HepG2 (cell line): ENCODE results near the gene PDLIM7. TPM values are rescaled to one million over a fixed set of nuclear protein-coding genes. Genes with fewer than 3 reads are reported as not detected.

Source experiments
- ATAC-seq: fragments of 200-7000 bp; cut with Tn5 transposase; 3 replicates; pipeline ENCODE4 v1.9.1; 2020; ENCODE audit warnings: mild to moderate bottlenecking, moderate library complexity
- BruUV-seq: library from RNA; stranded (reverse); fragments of 400-500 nt; replicated peaks from 2 replicates; lab custom pipeline; 2021; lab: Mats Ljungman, UMichigan
- CTCF ChIA-PET: fragments of 300-600 bp; formaldehyde crosslinking; extraction: SDS; loops from one replicate; lab custom pipeline; 2021; ENCODE audit warnings: low total read pairs, inconsistent platforms, low intra/inter-chr PET ratio; lab: Yijun Ruan, JAX
- POLR2A ChIA-PET: fragments of 350-600 bp; sonication (Branson Sonifier 250); formaldehyde crosslinking; loops from one replicate; lab custom pipeline; 2020; ENCODE audit warnings: antibody characterized with exemption, inconsistent platforms; lab: Yijun Ruan, JAX
- DNase-seq: peaks from one replicate; pipeline ENCODE4 v3.0.0-alpha.2; 2015; ENCODE audit warnings: low spot score
- FAIRE-seq: peaks from 3 replicates; lab custom pipeline; 2011; peaks lifted over from hg19 to GRCh38; lab: Jason Lieb, UNC
- H2AFZ ChIP-seq: one replicate; pipeline ENCODE4 v1.6.1; 2011; ENCODE audit warnings: low read length, inconsistent platforms
- H3K27ac ChIP-seq: fragments of 300-600 bp; 3 replicates; pipeline ENCODE4 v1.8.0; 2011; ENCODE audit warnings: mixed run types, mild to moderate bottlenecking, mixed read lengths, low read length, inconsistent platforms; ENCODE audit not compliant: insufficient read depth; ENCODE audit errors: extremely low read length
- H3K27me3 ChIP-seq, 2 experiments: fragments of 200-600 bp in 1 of 2; 2 replicates in 1 of 2; 3 replicates in 1 of 2; pipeline versions ENCODE4 v1.6.0 to v1.8.0; 2011; ENCODE audit warnings: low read length in 2 of 2, mild to moderate bottlenecking in 2 of 2, moderate library complexity in 2 of 2, inconsistent platforms in 1 of 2; ENCODE audit not compliant: insufficient read depth in 2 of 2, control insufficient read depth in 1 of 2
- H3K36me3 ChIP-seq, 2 experiments: fragments of 200-600 bp in 1 of 2; replicated peaks in 1 of 2; 2 replicates in 1 of 2; 3 replicates in 1 of 2; pipeline versions ENCODE4 v1.5.1 to v1.8.0; 2011; ENCODE audit warnings: low read length in 2 of 2, inconsistent platforms in 1 of 2; ENCODE audit not compliant: insufficient read depth in 2 of 2, control insufficient read depth in 1 of 2
- H3K4me1 ChIP-seq: 2 replicates; pipeline ENCODE4 v1.5.1; 2012; ENCODE audit warnings: low read length, inconsistent platforms; ENCODE audit not compliant: insufficient read depth
- H3K4me2 ChIP-seq: 2 replicates; pipeline ENCODE4 v1.6.0; 2011; ENCODE audit warnings: low read depth, low read length, inconsistent platforms
- H3K4me3 ChIP-seq, 3 experiments: fragments of 200-600 bp in 1 of 3; sonication (generic), shearing (Covaris generic) in 1 of 3; replicated peaks in 1 of 3; 2 replicates each; pipeline ENCODE4 v1.5.1; 2011 to 2016; ENCODE audit warnings: low read length in 3 of 3, inconsistent platforms in 2 of 3, low read depth in 2 of 3, mild to moderate bottlenecking in 2 of 3, control low read depth in 1 of 3, mixed read lengths in 1 of 3; ENCODE audit not compliant: insufficient read depth in 1 of 3
- H3K79me2 ChIP-seq: one replicate; pipeline ENCODE4 v1.6.1; 2011; ENCODE audit warnings: low read length, inconsistent platforms; ENCODE audit not compliant: insufficient read depth
- H3K9ac ChIP-seq: 2 replicates; pipeline ENCODE4 v1.6.0; 2011; ENCODE audit warnings: mild to moderate bottlenecking, low read depth, low read length, inconsistent platforms; ENCODE audit not compliant: insufficient read depth
- H3K9me3 ChIP-seq: 2 replicates; pipeline ENCODE4 v1.5.1; 2012; ENCODE audit warnings: mild to moderate bottlenecking, low read length
- H4K20me1 ChIP-seq: 2 replicates; pipeline ENCODE4 v1.6.0; 2011; ENCODE audit warnings: inconsistent platforms, mild to moderate bottlenecking, low read length, moderate library complexity; ENCODE audit not compliant: insufficient read depth
- AGO1 ChIP-seq: fragments of 200-400 bp; formaldehyde crosslinking; IDR thresholded peaks from 2 replicates; pipeline ENCODE4 v1.6.1; 2017; ENCODE audit warnings: mild to moderate bottlenecking, low read depth, low read length, moderate library complexity; ENCODE audit not compliant: poor library complexity, severe bottlenecking
- AKAP8 ChIP-seq: sonication (generic); formaldehyde crosslinking; IDR thresholded peaks from 2 replicates; pipeline ENCODE4 v1.5.1; 2020; ENCODE audit warnings: mild to moderate bottlenecking, missing genetic modification reagents
- CBFB ChIP-seq: sonication (generic); formaldehyde crosslinking; IDR thresholded peaks from 2 replicates; pipeline ENCODE4 v1.4.0; 2020; ENCODE audit warnings: missing genetic modification reagents
- CEBPZ ChIP-seq: IDR thresholded peaks from 2 replicates; pipeline ENCODE4 v1.6.1; 2012; ENCODE audit warnings: low read length, improper control_type of control experiment
- CSRNP2 ChIP-seq: sonication (generic); formaldehyde crosslinking; conservative IDR thresholded peaks from 2 replicates; pipeline ENCODE4 v1.8.0; 2022; ENCODE audit warnings: low read depth, missing genetic modification reagents
- DDIT3 ChIP-seq: sonication (generic); formaldehyde crosslinking; IDR thresholded peaks from 2 replicates; pipeline ENCODE4 v1.4.0; 2020; ENCODE audit warnings: mild to moderate bottlenecking, missing genetic modification reagents
- FOXK1 ChIP-seq: sonication (generic); formaldehyde crosslinking; IDR thresholded peaks from 2 replicates; pipeline ENCODE4 v1.4.0; 2020; ENCODE audit warnings: low read depth, missing genetic modification reagents, borderline replicate concordance
- GMEB2 ChIP-seq: IDR thresholded peaks from 2 replicates; pipeline ENCODE4 v1.6.1; 2016; ENCODE audit warnings: missing biosample characterization, missing genetic modification reagents, low read depth
- NR1H2 ChIP-seq: sonication (generic); formaldehyde crosslinking; IDR thresholded peaks from 2 replicates; pipeline ENCODE4 v1.8.1; 2022; ENCODE audit warnings: low read depth, missing genetic modification reagents, borderline replicate concordance
- SATB2 ChIP-seq: sonication (generic); formaldehyde crosslinking; IDR thresholded peaks from 2 replicates; pipeline ENCODE4 v1.5.0; 2020; ENCODE audit warnings: missing genetic modification reagents
- SRSF1 ChIP-seq: fragments of 200-400 bp; formaldehyde crosslinking; optimal IDR thresholded peaks from 2 replicates; pipeline ENCODE3; 2017; ENCODE audit warnings: mild to moderate bottlenecking, low read depth, low read length, moderate library complexity
- TEAD3 ChIP-seq: optimal IDR thresholded peaks from 2 replicates; pipeline ENCODE3; 2016; ENCODE audit warnings: borderline replicate concordance
- ZBTB44 ChIP-seq: sonication (generic); formaldehyde crosslinking; IDR thresholded peaks from 2 replicates; pipeline ENCODE4 v1.4.0; 2020; ENCODE audit warnings: missing genetic modification reagents
- ZNF143 ChIP-seq: sonication (generic); formaldehyde crosslinking; IDR thresholded peaks from 2 replicates; pipeline ENCODE4 v1.4.0; 2020; ENCODE audit warnings: missing genetic modification reagents
- ZNF337 ChIP-seq: sonication (generic); formaldehyde crosslinking; IDR thresholded peaks from 2 replicates; pipeline ENCODE4 v1.5.1; 2020; ENCODE audit warnings: missing genetic modification reagents, low read depth, mild to moderate bottlenecking, borderline replicate concordance
- ZNF703 ChIP-seq: sonication (generic); formaldehyde crosslinking; IDR thresholded peaks from 2 replicates; pipeline ENCODE4 v1.5.1; 2020; ENCODE audit warnings: missing genetic modification reagents, mild to moderate bottlenecking, moderate library complexity, borderline replicate concordance
- ZNF709 ChIP-seq: sonication (generic); formaldehyde crosslinking; IDR thresholded peaks from 2 replicates; pipeline ENCODE4 v1.5.0; 2020; ENCODE audit warnings: mild to moderate bottlenecking, missing genetic modification reagents
- WGBS: methylation state at CpG from one replicate; pipeline ENCODE4 v1.1.6; 2017; ENCODE audit warnings: low lambda C conversion rate; 5-methylcytosine and 5-hydroxymethylcytosine counted together
- in situ Hi-C: cut with HindIII; loops from 2 replicates; pipeline ENCODE4 v1.10.0; 2017; ENCODE audit warnings: low pct_unique_long_range_greater_than_20kb; ENCODE audit not compliant: extremely low pct_ligation_motif_present
- intact Hi-C: fragments of 100-400 bp; cut with micrococcal nuclease; formaldehyde crosslinking; loops from one replicate; pipeline ENCODE4 v1.10.0; 2022; ENCODE audit not compliant: unreplicated experiment
- polyA plus RNA-seq, 8 experiments: library from polyadenylated mRNA; depleted of rRNA in 3 of 8; stranded (reverse) in 7 of 8; unstranded in 1 of 8; fragments of >200 nt; fragmentation: Illumina TruSeq in 4 of 8; extraction: Trizol in 4 of 8; gene quantifications; 2 replicates each; pipeline versions ENCODE4 v1.2.1 to v1.2.3, GENCODE V29; 2011 to 2016; ENCODE audit warnings: low read depth in 4 of 8, missing spikeins in 1 of 8, mixed read lengths in 1 of 8; ENCODE audit not compliant: insufficient read depth in 1 of 8
- total RNA-seq, 5 experiments: library from RNA; depleted of rRNA; stranded (reverse); fragments of >200 nt; fragmentation: Illumina TruSeq; extraction: Trizol; gene quantifications; 2 replicates each; pipeline ENCODE4 v1.2.3, GENCODE V29; 2016; ENCODE audit warnings: low read depth in 1 of 5

The PDLIM7 gene
- total and polyA plus RNA-seq, 2 of the 13 experiments (the other 11 are each of a cell fraction or from before 2014, with no cell fraction given): 21.1 to 31.3 TPM

GRCh38 chr5:177513500-177513899, 16.1 kb upstream of the PDLIM7 start:
- H2AFZ ChIP-seq: no peak overlapping the region
- no peaks in the 10 kb centered on the region; a peak in 1 of 5 replicates for H3K27me3 ChIP-seq
- H3K4me3 ChIP-seq: no peak overlapping the region
- DNase-seq: no peak
- BruUV-seq: no TSS peak
- in situ Hi-C loops: no loop called here
- no peaks in the 10 kb centered on the region; the same call in 1 of the 2 replicates for H4K20me1 ChIP-seq
- ChIA-PET CTCF (no interaction called here), POLR2A (no interaction called here)
- 98% methylated on average over 12 of the region's 15 CpGs for WGBS
- TF ChIP-seq ZNF703 (CRISPR knock-in tag) (no peak), NR1H2 (CRISPR knock-in tag) (no peak), GMEB2 (CRISPR knock-in tag) (no peak), ZNF337 (CRISPR knock-in tag) (no peak), CBFB (no peak), DDIT3 (CRISPR knock-in tag) (no peak), AGO1 (no peak), SRSF1 (no peak), SATB2 (no peak), CSRNP2 (CRISPR knock-in tag) (no peak), ZBTB44 (CRISPR knock-in tag) (no peak), TEAD3 (CRISPR knock-in tag) (no peak), ZNF143 (no peak), ZNF709 (CRISPR knock-in tag) (no peak), AKAP8 (CRISPR knock-in tag) (no peak), FOXK1 (no peak), CEBPZ (no peak)
- TF ChIP-seq, all 625 proteins: peak for 0
- no peak overlapping the region for H3K9ac ChIP-seq
- intact Hi-C loops: no loop called here
- no peak overlapping the region for H3K4me2 ChIP-seq
- FAIRE-seq: no peak
- no peak for ATAC-seq
- H3K27ac ChIP-seq: no peak overlapping the region
- H3K9me3 ChIP-seq: no peaks in the 10 kb centered on the region
- peaks cover 30 to 57% of the 10 kb centered on the region in 2 experiments; a peak in 4 of 5 replicates for H3K36me3 ChIP-seq
- peaks cover 17% of the 10 kb centered on the region for H3K4me1 ChIP-seq
- H3K79me2 ChIP-seq: peaks cover 15% of the 10 kb centered on the region
